B cell (primary cell): ENCODE results near the gene IL18R1.

Experiments used
- EZH2 ChIP-seq: IDR thresholded peaks from 2 replicates; pipeline ENCODE4 v1.6.1; 2012; ENCODE audit warnings: borderline replicate concordance, low read depth, mild to moderate bottlenecking, moderate library complexity, low read length; ENCODE audit not compliant: insufficient read depth, poor library complexity, severe bottlenecking
- TF ChIP-seq, protein P1 (sequence below): fragments of 200-600 bp; IDR thresholded peaks from one replicate; pipeline ENCODE4 v1.8.0; 2022; ENCODE audit warnings: antibody characterized with exemption, mild to moderate bottlenecking

DNA sequence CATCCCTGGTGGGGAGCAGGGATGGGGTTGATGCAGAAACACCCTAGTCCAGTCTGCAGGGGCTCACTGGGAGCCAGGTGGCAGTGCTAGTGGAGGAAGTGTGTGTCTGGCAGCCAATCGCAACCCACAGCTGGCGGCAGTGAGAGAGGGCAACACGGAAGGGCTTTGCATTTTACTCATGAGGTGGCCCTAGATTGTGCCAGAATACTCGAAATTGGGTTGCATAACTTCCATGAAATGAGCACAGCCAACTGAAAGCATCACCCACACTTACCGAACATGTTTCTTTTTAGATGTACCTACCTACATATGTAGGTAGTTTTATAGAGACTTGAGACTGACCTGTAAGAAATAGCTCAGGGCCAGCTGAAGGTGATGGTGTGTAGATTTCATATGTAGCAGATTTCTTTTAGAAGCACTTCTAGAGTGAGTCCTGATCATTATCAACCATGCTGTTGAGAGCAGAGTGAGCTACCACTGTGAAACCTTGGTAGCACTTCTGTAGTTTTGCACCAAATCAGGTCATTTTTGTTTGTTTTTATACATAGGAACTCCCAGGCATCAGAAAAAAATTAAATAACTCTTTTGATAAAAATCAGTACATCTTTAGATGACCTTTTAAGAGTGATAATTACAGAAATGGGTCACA is 13.0 kb downstream of the IL18R1 start:
- no peak for TF ChIP-seq EZH2
- TF ChIP-seq, protein P1, sequence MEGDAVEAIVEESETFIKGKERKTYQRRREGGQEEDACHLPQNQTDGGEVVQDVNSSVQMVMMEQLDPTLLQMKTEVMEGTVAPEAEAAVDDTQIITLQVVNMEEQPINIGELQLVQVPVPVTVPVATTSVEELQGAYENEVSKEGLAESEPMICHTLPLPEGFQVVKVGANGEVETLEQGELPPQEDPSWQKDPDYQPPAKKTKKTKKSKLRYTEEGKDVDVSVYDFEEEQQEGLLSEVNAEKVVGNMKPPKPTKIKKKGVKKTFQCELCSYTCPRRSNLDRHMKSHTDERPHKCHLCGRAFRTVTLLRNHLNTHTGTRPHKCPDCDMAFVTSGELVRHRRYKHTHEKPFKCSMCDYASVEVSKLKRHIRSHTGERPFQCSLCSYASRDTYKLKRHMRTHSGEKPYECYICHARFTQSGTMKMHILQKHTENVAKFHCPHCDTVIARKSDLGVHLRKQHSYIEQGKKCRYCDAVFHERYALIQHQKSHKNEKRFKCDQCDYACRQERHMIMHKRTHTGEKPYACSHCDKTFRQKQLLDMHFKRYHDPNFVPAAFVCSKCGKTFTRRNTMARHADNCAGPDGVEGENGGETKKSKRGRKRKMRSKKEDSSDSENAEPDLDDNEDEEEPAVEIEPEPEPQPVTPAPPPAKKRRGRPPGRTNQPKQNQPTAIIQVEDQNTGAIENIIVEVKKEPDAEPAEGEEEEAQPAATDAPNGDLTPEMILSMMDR = no peak
